ENCODE results near the gene CDKN2B. TPM values are rescaled to one million over a fixed set of nuclear protein-coding genes. Genes with fewer than 3 reads are reported as not detected.

CDKN2B gene
- total and polyA plus RNA-seq, 2 of the 13 experiments (the other 11 are each of a cell fraction or from before 2014, with no cell fraction given), result 1.4 to 1.5 TPM

GRCh38 chr9:21993893-21994555 lies 15.1 kb downstream of the CDKN2B start, which contains the start of gene CDKN2A (continued):
- TF ChIP-seq ZNF883 (CRISPR knock-in tag; IDR thresholded peaks at IDR 0.05; ENCODE audit: not compliant biosample characterization) (no peak), ZFP36L1 (CRISPR knock-in tag; IDR thresholded peaks at IDR 0.05) (no peak), ZNF337 (CRISPR knock-in tag; IDR thresholded peaks at IDR 0.05; ENCODE audit: borderline replicate concordance, low read depth) (no peak), TBP (CRISPR knock-in tag; IDR thresholded peaks at IDR 0.05) (no peak), CTCF (CRISPR knock-in tag; IDR thresholded peaks at IDR 0.05) (peak; percentile 29), RELA (CRISPR knock-in tag; IDR thresholded peaks at IDR 0.05) (no peak), RBFOX2 (IDR thresholded peaks at IDR 0.05; ENCODE audit: low read depth, low read length) (no peak), MTF1 (CRISPR knock-in tag; IDR thresholded peaks at IDR 0.05) (no peak), RFX1 (IDR thresholded peaks at IDR 0.05) (no peak), ZNF782 (CRISPR knock-in tag; IDR thresholded peaks at IDR 0.05; ENCODE audit: borderline replicate concordance) (no peak), ZNF614 (CRISPR knock-in tag; IDR thresholded peaks at IDR 0.05; ENCODE audit: borderline replicate concordance) (no peak), MAF1 (CRISPR knock-in tag; IDR thresholded peaks at IDR 0.05; ENCODE audit: borderline replicate concordance) (no peak), NONO (IDR thresholded peaks at IDR 0.05) (no peak), NONO (CRISPR knock-in tag; conservative IDR thresholded peaks at IDR 0.05) (0 out of 2 replicates have a peak, but pooled peaks have one; percentile 0), ZNF556 (CRISPR knock-in tag; IDR thresholded peaks at IDR 0.05; ENCODE audit: borderline replicate concordance) (no peak), NR0B2 (CRISPR knock-in tag; IDR thresholded peaks at IDR 0.05) (no peak), SETDB1 (CRISPR knock-in tag; IDR thresholded peaks at IDR 0.05; ENCODE audit: borderline replicate concordance) (no peak), BCL6 (CRISPR knock-in tag; IDR thresholded peaks at IDR 0.05) (peak; percentile 69), ZFP37 (CRISPR knock-in tag; IDR thresholded peaks at IDR 0.05; ENCODE audit: borderline replicate concordance) (no peak)
- TF ChIP-seq, protein P1, sequence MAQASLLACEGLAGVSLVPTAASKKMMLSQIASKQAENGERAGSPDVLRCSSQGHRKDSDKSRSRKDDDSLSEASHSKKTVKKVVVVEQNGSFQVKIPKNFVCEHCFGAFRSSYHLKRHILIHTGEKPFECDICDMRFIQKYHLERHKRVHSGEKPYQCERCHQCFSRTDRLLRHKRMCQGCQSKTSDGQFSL (CRISPR knock-in tag; IDR thresholded peaks at IDR 0.05), result no peak
- TF ChIP-seq, protein P2, sequence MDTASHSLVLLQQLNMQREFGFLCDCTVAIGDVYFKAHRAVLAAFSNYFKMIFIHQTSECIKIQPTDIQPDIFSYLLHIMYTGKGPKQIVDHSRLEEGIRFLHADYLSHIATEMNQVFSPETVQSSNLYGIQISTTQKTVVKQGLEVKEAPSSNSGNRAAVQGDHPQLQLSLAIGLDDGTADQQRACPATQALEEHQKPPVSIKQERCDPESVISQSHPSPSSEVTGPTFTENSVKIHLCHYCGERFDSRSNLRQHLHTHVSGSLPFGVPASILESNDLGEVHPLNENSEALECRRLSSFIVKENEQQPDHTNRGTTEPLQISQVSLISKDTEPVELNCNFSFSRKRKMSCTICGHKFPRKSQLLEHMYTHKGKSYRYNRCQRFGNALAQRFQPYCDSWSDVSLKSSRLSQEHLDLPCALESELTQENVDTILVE (CRISPR knock-in tag; IDR thresholded peaks at IDR 0.05), result no peak
- TF ChIP-seq, protein P3, sequence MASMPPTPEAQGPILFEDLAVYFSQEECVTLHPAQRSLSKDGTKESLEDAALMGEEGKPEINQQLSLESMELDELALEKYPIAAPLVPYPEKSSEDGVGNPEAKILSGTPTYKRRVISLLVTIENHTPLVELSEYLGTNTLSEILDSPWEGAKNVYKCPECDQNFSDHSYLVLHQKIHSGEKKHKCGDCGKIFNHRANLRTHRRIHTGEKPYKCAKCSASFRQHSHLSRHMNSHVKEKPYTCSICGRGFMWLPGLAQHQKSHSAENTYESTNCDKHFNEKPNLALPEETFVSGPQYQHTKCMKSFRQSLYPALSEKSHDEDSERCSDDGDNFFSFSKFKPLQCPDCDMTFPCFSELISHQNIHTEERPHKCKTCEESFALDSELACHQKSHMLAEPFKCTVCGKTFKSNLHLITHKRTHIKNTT (CRISPR knock-in tag; IDR thresholded peaks at IDR 0.05), result no peak
- TF ChIP-seq, protein P4, sequence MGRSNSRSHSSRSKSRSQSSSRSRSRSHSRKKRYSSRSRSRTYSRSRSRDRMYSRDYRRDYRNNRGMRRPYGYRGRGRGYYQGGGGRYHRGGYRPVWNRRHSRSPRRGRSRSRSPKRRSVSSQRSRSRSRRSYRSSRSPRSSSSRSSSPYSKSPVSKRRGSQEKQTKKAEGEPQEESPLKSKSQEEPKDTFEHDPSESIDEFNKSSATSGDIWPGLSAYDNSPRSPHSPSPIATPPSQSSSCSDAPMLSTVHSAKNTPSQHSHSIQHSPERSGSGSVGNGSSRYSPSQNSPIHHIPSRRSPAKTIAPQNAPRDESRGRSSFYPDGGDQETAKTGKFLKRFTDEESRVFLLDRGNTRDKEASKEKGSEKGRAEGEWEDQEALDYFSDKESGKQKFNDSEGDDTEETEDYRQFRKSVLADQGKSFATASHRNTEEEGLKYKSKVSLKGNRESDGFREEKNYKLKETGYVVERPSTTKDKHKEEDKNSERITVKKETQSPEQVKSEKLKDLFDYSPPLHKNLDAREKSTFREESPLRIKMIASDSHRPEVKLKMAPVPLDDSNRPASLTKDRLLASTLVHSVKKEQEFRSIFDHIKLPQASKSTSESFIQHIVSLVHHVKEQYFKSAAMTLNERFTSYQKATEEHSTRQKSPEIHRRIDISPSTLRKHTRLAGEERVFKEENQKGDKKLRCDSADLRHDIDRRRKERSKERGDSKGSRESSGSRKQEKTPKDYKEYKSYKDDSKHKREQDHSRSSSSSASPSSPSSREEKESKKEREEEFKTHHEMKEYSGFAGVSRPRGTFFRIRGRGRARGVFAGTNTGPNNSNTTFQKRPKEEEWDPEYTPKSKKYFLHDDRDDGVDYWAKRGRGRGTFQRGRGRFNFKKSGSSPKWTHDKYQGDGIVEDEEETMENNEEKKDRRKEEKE (IDR thresholded peaks at IDR 0.05), result no peak
